Measurements from ENCODE around the gene USO1. TPM values are rescaled to one million over a fixed set of nuclear protein-coding genes. Genes with fewer than 3 reads are reported as not detected.

Gene USO1
- total and polyA plus RNA-seq, 3 donors from 2014 or later = 53.3 to 64.6 (median 57.5) TPM

DNA sequence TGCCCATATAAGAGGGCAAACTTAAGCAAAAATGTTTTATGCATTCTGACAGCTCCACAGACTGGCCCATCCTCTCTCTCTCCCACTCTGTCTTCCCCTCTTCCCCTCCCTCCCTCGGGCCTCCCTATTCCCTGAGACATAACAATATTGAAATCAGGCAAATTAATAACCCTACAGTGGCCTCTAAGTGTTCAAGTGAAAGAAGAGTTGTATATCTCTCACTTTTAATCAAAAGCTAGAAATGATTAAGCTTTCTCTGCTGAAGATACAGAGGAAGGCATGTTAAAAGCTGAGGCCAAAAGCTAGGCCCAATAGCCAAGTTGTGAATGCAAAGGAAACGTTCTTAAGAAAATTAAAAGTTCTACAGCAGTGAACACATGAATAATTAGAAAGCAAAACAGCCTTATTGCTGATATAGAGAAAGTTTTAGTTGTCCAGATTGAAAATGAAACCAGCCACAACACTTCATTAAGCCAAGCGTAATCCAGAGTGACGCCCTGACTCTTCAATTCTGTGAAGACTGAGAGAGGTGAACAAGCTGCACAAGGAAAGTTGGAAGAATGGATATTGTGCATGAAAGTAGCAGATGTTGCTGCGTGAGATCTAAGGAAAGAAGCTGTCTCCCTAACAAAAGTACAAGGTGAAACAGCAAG is 54.9 kb downstream of the USO1 start:
- 87 to 89% methylated on average over 5 of the region's 5 CpGs for WGBS, 2 donors
- Histone ChIP-seq H3K4me3 (no peak overlapping the region), H3K27me3 (no peaks in the 10 kb centered on the region), H3K27ac (no peak overlapping the region), H3K9me3 (no peaks in the 10 kb centered on the region), H3K4me1 (no peaks in the 10 kb centered on the region), H3K36me3 (ENCODE audit: low read depth, missing control alignments) (no peaks in the 10 kb centered on the region)
- TF ChIP-seq POLR2A (IDR thresholded peaks at IDR 0.05) = no peak
- TF ChIP-seq, protein P1, sequence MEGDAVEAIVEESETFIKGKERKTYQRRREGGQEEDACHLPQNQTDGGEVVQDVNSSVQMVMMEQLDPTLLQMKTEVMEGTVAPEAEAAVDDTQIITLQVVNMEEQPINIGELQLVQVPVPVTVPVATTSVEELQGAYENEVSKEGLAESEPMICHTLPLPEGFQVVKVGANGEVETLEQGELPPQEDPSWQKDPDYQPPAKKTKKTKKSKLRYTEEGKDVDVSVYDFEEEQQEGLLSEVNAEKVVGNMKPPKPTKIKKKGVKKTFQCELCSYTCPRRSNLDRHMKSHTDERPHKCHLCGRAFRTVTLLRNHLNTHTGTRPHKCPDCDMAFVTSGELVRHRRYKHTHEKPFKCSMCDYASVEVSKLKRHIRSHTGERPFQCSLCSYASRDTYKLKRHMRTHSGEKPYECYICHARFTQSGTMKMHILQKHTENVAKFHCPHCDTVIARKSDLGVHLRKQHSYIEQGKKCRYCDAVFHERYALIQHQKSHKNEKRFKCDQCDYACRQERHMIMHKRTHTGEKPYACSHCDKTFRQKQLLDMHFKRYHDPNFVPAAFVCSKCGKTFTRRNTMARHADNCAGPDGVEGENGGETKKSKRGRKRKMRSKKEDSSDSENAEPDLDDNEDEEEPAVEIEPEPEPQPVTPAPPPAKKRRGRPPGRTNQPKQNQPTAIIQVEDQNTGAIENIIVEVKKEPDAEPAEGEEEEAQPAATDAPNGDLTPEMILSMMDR (IDR thresholded peaks at IDR 0.05) = no peak
- DNase-seq = no peak
- intact Hi-C loops (cut with DNase I; ENCODE audit: low total_unique reads) = no loop called here

GRCh38 chr4:75781305-75781704 is 56.9 kb downstream of the USO1 start:
- no peaks in the 10 kb centered on the region for H3K4me1 ChIP-seq
- H3K27me3 ChIP-seq = no peaks in the 10 kb centered on the region
- H3K4me3 ChIP-seq = no peak overlapping the region
- H3K36me3 ChIP-seq (ENCODE audit: low read depth, missing control alignments) = no peaks in the 10 kb centered on the region
- no peaks in the 10 kb centered on the region for H3K9me3 ChIP-seq
- DNase-seq = no peak
- TF ChIP-seq, protein P1 (IDR thresholded peaks at IDR 0.05) = no peak
- TF ChIP-seq POLR2A (IDR thresholded peaks at IDR 0.05) = no peak
- intact Hi-C loops (cut with DNase I; ENCODE audit: low total_unique reads) = no loop called here
- H3K27ac ChIP-seq = no peak overlapping the region

DNA sequence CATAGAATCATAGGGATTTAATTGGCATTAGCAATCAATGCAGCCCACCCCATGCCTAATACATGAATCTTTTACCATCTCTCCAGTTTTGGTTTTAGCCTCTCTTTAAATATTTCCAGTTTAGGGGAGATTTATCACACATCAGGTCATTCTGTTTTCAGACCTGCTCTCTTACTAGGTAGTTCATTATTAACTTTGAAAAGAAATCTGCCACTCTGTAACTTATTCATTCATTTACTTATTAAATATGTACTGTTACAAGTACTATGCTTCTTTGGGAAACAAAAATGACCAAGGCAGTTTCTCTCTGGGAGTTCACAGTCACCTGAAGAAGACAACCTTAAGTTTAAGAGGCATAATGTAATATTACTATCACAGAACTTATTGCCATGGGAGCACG is 62.1 kb downstream of the USO1 start:
- WGBS, 2 donors = 66 to 86% methylated on average over 1 of the region's 1 CpG
- no peak for TF ChIP-seq POLR2A (IDR thresholded peaks at IDR 0.05)
- TF ChIP-seq, protein P1 (IDR thresholded peaks at IDR 0.05) = no peak
- H3K36me3 ChIP-seq (ENCODE audit: low read depth, missing control alignments) = no peaks in the 10 kb centered on the region

DNA sequence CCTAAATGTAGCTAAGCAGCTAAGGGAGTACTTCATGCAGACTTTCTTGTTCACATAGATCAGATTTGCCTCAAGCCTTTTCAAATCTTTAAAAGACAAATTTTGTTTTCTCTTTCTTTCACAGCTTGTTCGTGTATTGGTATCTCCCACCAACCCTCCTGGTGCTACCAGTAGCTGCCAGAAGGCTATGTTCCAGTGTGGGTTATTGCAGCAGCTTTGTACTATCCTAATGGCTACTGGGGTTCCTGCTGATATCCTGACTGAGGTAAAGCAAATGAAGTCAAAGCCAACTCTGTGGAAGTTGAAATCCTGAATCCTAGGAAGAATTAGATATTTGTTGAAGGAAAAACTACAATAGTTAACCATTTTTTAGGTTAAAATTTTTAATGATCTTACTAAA is 62.6 kb downstream of the USO1 start:
- no peaks in the 10 kb centered on the region for H3K4me1 ChIP-seq
- TF ChIP-seq, protein P1 (IDR thresholded peaks at IDR 0.05) = no peak
- TF ChIP-seq POLR2A (IDR thresholded peaks at IDR 0.05) = no peak
- H3K27ac ChIP-seq = no peak overlapping the region
- H3K27me3 ChIP-seq = no peaks in the 10 kb centered on the region
- H3K4me3 ChIP-seq = no peak overlapping the region
- H3K9me3 ChIP-seq = no peaks in the 10 kb centered on the region
- H3K36me3 ChIP-seq (ENCODE audit: low read depth, missing control alignments) = no peaks in the 10 kb centered on the region
- 26 to 35% methylated on average over 1 of the region's 1 CpG for WGBS, 2 donors
- no peak for DNase-seq
- intact Hi-C loops (cut with DNase I; ENCODE audit: low total_unique reads) = no loop called here

More for the DNA sequence above, 62.1 kb downstream of the USO1 start:
- no peak overlapping the region for H3K4me3 ChIP-seq
- no peaks in the 10 kb centered on the region for H3K9me3 ChIP-seq
- no peaks in the 10 kb centered on the region for H3K27me3 ChIP-seq
- intact Hi-C loops (cut with DNase I; ENCODE audit: low total_unique reads) = no loop called here
- no peaks in the 10 kb centered on the region for H3K4me1 ChIP-seq
- no peak for DNase-seq
- H3K27ac ChIP-seq = no peak overlapping the region

- Histone ChIP-seq H3K27ac (no peak overlapping the region), H3K27me3 (no peaks in the 10 kb centered on the region), H3K36me3 (ENCODE audit: low read depth, missing control alignments) (no peaks in the 10 kb centered on the region), H3K4me3 (no peak overlapping the region), H3K4me1 (no peaks in the 10 kb centered on the region), H3K9me3 (no peaks in the 10 kb centered on the region)
- intact Hi-C loops (cut with DNase I; ENCODE audit: low total_unique reads) = no loop called here
- 92 to 98% methylated on average over 1 of the region's 1 CpG for WGBS, 2 donors
- TF ChIP-seq POLR2A (IDR thresholded peaks at IDR 0.05) = no peak
- TF ChIP-seq, protein P1 (IDR thresholded peaks at IDR 0.05) = no peak
- DNase-seq = no peak
Observed at GRCh38 chr4:75790024-75790423, 65.6 kb downstream of the USO1 start.

Data from testis (tissue), 3 donors.